OCI-LY7 (cell line): ENCODE data around the gene BTBD9.

Experiments used
- CTCF ChIP-seq: fragments of 200-600 bp; sonication (generic); conservative IDR thresholded peaks from 2 replicates; pipeline ENCODE4 v1.5.1; 2014; ENCODE audit warnings: mild to moderate bottlenecking, antibody characterized with exemption, low read length, moderate library complexity, mixed read lengths
- EZH2phosphoT487 ChIP-seq: fragments of 200-600 bp; sonication (generic); IDR thresholded peaks from 2 replicates; pipeline ENCODE4 v1.6.1; 2018; ENCODE audit warnings: low read depth, borderline replicate concordance, mild to moderate bottlenecking, mixed run types, antibody characterized with exemption, low read length, moderate library complexity, mixed read lengths

- TF ChIP-seq CTCF (no peak), EZH2phosphoT487 (no peak)
Observed at GRCh38 chr6:38233161-38233791, 406.5 kb downstream of the BTBD9 start.
